Iris pigment epithelial cell (primary cell): ENCODE measurements around the gene RTKN2.

Experiments
- DNase-seq: peaks from one replicate; pipeline ENCODE4 v3.0.0-alpha.2; 2011; ENCODE audit warnings: low read depth

RTKN2 gene

DNA sequence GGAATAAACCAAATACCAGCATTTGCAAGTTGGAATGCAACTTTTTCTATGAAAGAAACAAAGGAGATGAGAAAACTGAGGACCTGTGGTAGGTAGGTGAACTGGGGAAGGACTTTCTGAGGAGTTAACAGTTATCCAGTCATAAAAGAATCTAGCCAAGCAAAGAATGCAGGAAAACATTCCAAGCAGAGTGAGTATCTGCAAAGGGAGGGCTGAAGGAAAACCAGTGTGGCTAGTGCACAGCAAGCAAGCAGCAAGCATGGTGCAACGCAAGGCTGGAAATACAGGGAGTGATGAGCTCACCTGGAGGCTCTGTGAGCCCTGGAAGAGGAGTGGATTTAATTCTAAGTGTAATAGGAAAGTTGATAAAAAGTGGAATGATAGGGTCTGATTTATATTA, 44.0 kb downstream of the RTKN2 start:
- peak; percentile 44 for DNase-seq

DNA sequence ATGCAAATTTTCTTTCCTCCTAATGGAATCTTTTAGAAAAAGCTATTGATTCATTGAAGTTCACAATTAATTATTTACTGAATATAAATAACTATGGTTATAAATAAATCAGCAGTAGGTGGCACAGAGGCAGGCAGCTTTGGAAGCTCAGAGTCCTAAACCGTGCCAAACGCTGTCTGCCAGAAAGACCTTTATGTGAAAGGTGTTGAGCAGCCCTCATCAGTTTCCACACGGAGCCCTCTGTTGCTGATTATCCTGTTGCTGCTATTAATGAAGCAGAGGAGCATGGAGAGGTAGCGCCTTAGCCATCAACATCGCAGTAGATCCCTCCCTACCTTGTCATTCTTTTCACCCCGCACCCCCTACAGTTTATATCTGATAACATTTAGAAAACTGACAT, 51.0 kb downstream of the RTKN2 start:
- no peak for DNase-seq

- no peak for DNase-seq
These were observed 54.2 kb downstream of the RTKN2 start for GRCh38 chr10:62214364-62214874.

GRCh38 chr10:62205750-62206399, 62.8 kb downstream of the RTKN2 start:
- no peak for DNase-seq

DNA sequence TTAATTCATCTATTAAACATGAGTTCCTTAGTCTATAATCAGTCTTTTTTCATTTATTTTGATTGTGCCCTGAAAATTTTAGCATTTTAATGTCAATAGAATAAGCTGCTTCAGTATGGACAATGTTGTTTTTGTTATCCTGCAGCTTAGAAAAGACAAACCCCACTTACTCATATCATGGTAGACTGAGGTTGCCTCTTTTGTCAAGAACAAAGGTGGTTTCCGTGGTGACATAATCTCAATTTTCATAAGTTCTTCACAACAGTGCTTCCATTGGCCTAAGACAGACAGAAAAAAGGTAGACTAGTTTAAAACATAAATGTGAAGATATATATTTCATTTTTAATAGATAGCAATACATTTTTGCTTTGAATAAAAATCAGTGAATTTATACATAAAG, 69.1 kb downstream of the RTKN2 start:
- DNase-seq, result no peak

GRCh38 chr10:62196528-62196927, 72.1 kb downstream of the RTKN2 start:
- DNase-seq, result no peak

DNA sequence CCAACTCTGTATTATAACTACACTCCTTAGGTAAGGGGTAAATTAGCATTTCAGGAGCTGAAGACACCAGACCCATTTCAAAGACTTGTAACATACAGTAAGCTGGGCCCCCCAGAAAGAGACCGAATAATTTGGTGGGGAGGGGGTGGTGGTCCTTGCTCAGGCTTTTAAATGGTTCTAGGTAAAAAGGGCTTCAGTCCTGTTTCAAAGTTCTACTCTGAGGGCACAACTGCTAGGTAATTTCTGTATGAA, 73.0 kb downstream of the RTKN2 start:
- no peak for DNase-seq

DNA sequence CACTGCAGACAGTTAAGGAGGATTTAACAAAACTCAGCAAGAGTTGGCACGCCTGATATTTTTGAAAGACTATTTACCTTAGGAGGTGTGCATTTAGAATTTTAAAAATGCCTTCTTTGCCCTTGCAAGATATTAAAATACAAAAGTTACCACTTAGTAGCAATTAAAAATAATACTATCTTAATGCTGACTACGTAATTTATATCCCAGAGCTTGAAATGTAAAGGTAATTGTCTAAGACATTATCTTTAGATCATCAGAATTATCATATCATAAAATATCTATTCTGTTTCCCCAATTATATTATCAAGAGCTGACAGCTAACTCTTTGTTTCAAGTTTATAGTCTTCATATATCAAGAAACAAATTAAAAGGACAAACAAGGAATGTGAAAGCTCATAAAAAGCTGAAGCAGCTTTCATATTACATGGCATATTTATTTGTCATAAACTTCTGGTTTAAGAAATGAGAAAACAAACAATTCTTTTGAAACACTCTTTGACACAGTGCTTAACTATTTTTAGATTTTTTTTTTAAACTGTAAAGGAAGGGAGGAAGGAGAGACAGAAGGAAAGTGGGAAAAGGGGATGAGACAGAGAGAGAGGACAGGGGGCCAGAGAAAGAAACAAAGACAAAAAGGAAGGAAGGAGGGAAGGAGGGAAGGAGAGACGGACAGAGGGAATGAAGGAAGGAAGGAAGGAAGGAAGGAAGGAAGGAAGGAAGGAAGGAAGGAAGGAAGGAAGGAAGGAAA, 73.5 kb downstream of the RTKN2 start:
- DNase-seq, result no peak

DNA sequence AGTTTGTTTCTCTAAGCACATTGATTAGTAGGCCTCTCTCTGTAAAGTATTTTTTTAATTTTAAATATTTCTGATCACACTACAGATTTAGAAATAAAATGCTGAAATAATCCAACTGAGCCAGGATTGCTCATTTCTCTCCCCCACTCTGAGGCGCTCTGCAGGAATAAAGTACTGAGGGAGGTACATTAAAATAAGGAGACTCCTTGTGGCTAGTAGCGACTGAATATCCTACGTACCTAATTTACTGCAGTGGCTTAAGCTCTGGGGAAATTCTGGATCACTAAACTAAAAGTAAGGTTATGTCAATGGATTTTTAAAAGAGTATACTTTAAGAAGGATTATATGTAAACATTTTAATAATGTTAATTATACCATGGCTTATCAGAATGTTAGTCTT, 75.2 kb downstream of the RTKN2 start:
- no peak for DNase-seq

DNA sequence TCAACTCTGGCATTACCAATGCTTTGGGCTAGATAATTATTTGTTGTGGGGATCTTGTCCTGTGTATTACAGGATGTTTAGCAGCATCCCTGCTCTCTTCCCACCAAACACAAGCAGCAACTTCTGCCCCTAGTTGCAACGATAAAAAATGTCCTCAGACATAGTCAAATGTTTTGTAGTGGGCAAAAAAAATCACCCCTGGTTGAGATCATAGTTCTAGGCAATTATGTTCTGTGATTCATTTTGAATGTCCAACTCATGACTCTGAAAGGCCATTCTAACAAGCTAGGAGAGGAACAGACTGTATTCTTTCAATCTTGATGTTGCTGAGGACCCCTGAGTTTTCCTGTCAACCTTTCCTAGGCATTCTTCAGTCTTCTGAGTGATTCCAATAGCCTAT, 79.5 kb downstream of the RTKN2 start:
- DNase-seq, result no peak

DNA sequence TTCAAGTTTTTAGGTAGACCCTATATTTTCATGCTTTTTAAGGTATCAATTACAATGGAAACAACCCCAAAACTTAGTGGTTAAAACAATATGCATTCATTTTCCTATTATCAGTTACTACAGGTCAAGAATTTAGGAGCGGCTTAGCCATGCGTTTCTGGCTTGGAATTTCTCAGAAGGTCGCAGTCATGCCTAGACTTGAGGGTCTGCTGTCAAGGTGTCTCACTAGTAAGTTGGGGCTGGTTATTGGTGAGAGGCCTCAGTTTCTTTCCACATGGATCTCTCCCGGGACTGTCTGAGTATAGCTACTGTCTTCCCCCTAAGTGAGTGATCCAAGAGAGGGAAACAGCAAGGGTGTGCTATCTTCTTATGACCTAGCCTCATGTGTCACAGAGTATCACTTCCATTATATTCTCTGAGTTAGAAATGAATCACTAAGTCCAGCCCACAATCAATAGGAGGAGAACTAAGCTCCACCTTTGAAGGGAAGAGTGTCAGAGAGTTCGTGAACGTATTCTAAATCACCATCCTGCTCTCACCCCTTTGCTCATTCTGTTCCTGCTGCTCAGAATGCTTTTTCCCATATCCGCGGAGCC, 80.5 kb downstream of the RTKN2 start:
- no peak for DNase-seq

DNA sequence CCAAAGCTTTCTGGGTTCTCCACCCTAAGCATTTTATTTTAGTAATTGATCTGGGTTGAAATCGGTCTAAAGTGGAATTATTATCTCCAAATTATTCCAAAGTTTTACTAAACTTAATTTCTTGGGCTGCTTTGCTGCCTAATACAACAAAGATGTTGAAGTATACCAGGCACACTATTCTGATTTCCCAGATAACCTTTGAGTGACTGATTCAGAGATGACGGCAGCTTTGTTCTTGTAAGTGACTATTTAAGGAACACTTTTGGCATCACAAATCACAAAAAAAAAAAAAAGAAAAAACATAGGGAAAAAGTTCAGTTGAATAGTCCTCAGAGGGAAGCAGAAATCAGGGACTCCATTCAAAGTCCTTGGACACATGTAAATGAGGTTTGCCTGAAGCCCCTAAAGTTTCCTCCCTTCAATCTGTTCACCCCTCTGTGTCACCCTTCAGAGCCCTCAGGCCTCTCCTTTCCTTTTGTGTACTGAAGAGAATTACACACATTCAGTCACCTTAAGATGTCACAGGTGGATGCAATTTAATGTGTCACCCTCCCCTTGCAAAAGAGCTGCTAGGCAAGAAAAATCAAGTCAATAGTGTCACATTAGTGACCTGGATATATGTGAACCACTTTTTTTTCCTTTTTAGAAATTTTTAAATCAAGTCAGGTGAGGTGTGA, 81.5 kb downstream of the RTKN2 start:
- peak; percentile 20 for DNase-seq

DNA sequence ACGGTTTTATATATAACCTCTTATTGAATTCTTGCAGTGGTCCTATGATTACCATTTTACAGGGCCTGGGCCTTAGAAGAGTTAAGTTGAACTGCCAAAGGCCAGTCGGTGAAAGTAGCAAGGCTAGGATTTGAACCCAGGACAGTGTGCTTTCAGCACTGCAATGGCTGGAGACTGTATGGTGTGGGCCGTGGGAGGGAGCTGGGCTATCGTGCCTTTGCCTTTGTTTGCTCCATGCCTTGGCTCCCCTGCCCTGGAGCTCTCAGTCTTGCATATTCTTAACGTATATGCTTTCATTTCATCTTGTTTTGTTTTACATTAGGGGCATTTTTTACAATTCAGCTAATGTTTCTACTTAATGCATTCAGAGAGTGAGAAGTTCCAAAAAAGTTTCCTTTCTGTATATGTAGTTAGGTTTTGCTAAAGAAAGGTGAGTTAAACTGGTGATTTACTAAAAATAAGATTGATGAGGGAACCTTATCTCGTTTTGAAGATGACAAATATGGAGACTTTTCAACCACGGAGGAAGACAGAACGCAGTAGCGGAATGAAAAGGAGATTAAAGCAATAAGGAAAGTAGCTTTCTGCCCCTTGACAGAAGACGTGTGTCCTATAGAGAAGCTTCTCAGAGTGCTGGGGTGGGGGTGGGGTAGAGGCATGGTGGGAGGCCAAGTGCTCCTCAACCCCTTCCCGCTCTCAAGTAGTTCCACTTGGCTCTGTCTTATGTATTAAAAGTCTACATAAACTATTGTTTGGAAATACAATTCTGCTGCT, 82.5 kb downstream of the RTKN2 start:
- DNase-seq, result no peak

- DNase-seq, result no peak
These were observed 84.5 kb downstream of the RTKN2 start for GRCh38 chr10:62183857-62184795.

- no peak for DNase-seq
These were observed 85.2 kb downstream of the RTKN2 start for GRCh38 chr10:62183442-62183841.

- no peak for DNase-seq
These were observed 86.0 kb downstream of the RTKN2 start for GRCh38 chr10:62182595-62182994.

- no peak for DNase-seq
These were observed 86.5 kb downstream of the RTKN2 start for GRCh38 chr10:62182171-62182570.

- DNase-seq, result no peak
These were observed 88.0 kb downstream of the RTKN2 start for GRCh38 chr10:62180677-62181076.

DNA sequence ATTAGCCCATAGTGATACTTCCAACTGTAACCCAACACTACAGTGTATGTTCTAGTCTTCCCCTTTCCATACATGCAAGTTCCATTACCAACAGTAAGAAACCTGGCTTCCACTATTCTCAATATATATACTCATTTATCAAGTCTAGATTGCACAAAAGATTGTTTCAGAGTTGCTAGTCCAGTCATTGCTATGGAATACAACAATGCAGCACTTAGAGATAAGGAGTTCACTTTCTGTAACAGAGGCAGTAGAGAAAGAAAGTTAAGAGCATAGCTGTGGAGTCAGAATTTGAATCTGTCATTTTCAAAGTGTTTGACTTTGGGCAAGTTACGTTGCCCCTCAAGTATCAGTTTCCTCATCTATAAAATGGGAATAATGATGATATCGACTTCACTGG, 90.1 kb downstream of the RTKN2 start:
- DNase-seq, result peak; percentile 73

- peak; percentile 63 for DNase-seq
These were observed 91.5 kb downstream of the RTKN2 start for GRCh38 chr10:62177111-62177510.

GRCh38 chr10:62175251-62175650, 93.4 kb downstream of the RTKN2 start:
- DNase-seq, result peak; percentile 59
